Uterus (tissue), 4 donors: ENCODE data around the gene BZW1. TPM values are rescaled to one million over a fixed set of nuclear protein-coding genes. Genes with fewer than 3 reads are reported as not detected.

Experiments used
- DNase-seq, 2 donors: peaks; one replicate each; pipeline ENCODE4 v3.0.0-alpha.2; 2019 to 2020
- H3K27ac ChIP-seq, 2 donors: fragments of 200-600 bp; sonication (generic); 1 replicate in 1 of 2; 2 replicates in 1 of 2; pipeline ENCODE4 v1.5.1; 2016 to 2018
- H3K27me3 ChIP-seq, 2 donors: fragments of 200-600 bp; sonication (generic); one replicate each; pipeline ENCODE4 v1.5.1; 2018 to 2019; ENCODE audit warnings: control low read depth in 1 of 2
- H3K36me3 ChIP-seq, 2 donors: fragments of 200-600 bp; sonication (generic); one replicate each; pipeline ENCODE4 v1.5.1; 2019; ENCODE audit warnings: control low read depth in 1 of 2
- H3K4me1 ChIP-seq, 2 donors: fragments of 200-600 bp; sonication (generic); one replicate each; pipeline ENCODE4 v1.5.1; 2018 to 2019; ENCODE audit warnings: control low read depth in 1 of 2
- H3K4me3 ChIP-seq, 2 donors: fragments of 200-600 bp; sonication (generic); 1 replicate in 1 of 2; 2 replicates in 1 of 2; pipeline ENCODE4 v1.5.1; 2018 to 2019; ENCODE audit warnings: mild to moderate bottlenecking in 1 of 2
- H3K9me3 ChIP-seq, 2 donors: fragments of 200-600 bp; sonication (generic); one replicate each; pipeline ENCODE4 v1.5.1; 2019; ENCODE audit warnings: control low read depth in 1 of 2
- POLR2A ChIP-seq, 2 donors: fragments of 450-650 bp; IDR thresholded peaks; one replicate each; pipeline ENCODE4 v1.6.1; 2016; ENCODE audit warnings: antibody characterized with exemption in 2 of 2, mild to moderate bottlenecking in 1 of 2, moderate library complexity in 1 of 2
- intact Hi-C: fragments of 100-400 bp; cut with DNase I; formaldehyde crosslinking; loops from one replicate; pipeline ENCODE4 v1.15.1; 2023; ENCODE audit warnings: low total_unique reads
- total RNA-seq, 4 donors: library from RNA; depleted of rRNA in 3 of 4; stranded (reverse); fragments of >200 nt in 3 of 4; gene quantifications; one replicate each; pipeline versions ENCODE4 v1.1.0 to v1.2.4, GENCODE V29; 2014 to 2023
- TF ChIP-seq, protein P1 (sequence below), 4 experiments: fragments of 200-600 bp in 2 of 4; fragments of 450-650 bp in 2 of 4; sonication (generic) in 2 of 4; IDR thresholded peaks; one replicate each; pipeline ENCODE4 v1.5.1; 2016 to 2019; ENCODE audit warnings: antibody characterized with exemption in 4 of 4, mild to moderate bottlenecking in 2 of 4, moderate library complexity in 1 of 4
- donor health status: DM: yes; HTN: yes; CAD: no.

The BZW1 gene
- total RNA-seq, 4 donors from 2014 or later, result 39.2 to 322 (median 129) TPM

GRCh38 chr2:200782251-200782650 lies 29.5 kb upstream of the BZW1 start:
- no peak for DNase-seq
- Histone ChIP-seq H3K27me3 (no peaks in the 10 kb centered on the region), H3K4me3 (no peak overlapping the region), H3K36me3 (no peaks in the 10 kb centered on the region), H3K9me3 (no peaks in the 10 kb centered on the region), H3K4me1 (no peaks in the 10 kb centered on the region), H3K27ac (no peak overlapping the region)
- TF ChIP-seq, protein P1, sequence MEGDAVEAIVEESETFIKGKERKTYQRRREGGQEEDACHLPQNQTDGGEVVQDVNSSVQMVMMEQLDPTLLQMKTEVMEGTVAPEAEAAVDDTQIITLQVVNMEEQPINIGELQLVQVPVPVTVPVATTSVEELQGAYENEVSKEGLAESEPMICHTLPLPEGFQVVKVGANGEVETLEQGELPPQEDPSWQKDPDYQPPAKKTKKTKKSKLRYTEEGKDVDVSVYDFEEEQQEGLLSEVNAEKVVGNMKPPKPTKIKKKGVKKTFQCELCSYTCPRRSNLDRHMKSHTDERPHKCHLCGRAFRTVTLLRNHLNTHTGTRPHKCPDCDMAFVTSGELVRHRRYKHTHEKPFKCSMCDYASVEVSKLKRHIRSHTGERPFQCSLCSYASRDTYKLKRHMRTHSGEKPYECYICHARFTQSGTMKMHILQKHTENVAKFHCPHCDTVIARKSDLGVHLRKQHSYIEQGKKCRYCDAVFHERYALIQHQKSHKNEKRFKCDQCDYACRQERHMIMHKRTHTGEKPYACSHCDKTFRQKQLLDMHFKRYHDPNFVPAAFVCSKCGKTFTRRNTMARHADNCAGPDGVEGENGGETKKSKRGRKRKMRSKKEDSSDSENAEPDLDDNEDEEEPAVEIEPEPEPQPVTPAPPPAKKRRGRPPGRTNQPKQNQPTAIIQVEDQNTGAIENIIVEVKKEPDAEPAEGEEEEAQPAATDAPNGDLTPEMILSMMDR (IDR thresholded peaks at IDR 0.05), result no peak
- no peak for TF ChIP-seq POLR2A (IDR thresholded peaks at IDR 0.05)
- intact Hi-C loops, result no loop called here

DNA sequence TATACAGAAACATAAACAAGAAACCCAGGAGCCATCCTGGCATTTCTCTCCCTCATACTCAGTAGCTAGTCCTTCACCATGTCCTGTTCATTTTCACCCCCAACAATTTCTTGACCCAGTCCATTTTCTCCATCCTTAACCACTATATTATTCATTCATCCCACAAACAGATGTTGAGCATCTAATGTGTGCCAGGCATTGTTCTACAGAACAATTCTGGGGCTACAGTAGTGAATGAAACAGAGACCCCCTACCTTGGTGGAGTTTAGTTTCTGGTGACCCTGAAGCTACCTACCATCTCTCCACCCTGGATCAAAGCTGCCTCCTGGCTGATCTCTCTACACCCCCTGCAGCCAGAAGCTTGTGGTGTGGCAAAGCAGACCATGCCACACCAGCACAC lies 27.5 kb upstream of the BZW1 start:
- no peak overlapping the region for H3K27ac ChIP-seq
- no peak overlapping the region for H3K4me3 ChIP-seq
- H3K4me1 ChIP-seq, result no peaks in the 10 kb centered on the region
- H3K27me3 ChIP-seq, result no peaks in the 10 kb centered on the region
- H3K9me3 ChIP-seq, result no peaks in the 10 kb centered on the region
- intact Hi-C loops, result no loop called here
- TF ChIP-seq, protein P1 (IDR thresholded peaks at IDR 0.05), result no peak
- TF ChIP-seq POLR2A (IDR thresholded peaks at IDR 0.05), result no peak
- no peaks in the 10 kb centered on the region for H3K36me3 ChIP-seq
- DNase-seq, result no peak

DNA sequence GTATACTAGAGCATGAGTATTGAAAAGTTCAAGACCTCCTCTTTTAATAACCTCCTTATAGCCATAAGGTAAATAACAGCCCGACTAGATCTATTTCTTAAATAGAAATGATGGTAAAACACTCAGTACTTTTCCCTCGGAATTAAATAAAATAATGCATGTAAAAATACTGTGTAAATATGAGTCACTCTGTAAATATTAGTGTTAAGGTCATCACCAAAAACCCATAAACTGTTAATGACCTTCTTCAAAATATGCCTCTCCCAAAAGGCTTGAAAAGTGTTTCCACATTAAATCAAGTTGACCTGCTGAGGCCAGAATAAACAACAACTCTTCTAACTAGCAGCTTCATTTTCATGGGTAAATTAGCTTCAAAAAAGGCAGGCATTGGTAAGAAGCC lies 25.3 kb upstream of the BZW1 start:
- Histone ChIP-seq H3K9me3 (no peaks in the 10 kb centered on the region), H3K4me1 (no peaks in the 10 kb centered on the region), H3K27me3 (no peaks in the 10 kb centered on the region), H3K4me3 (no peak overlapping the region), H3K36me3 (no peaks in the 10 kb centered on the region), H3K27ac (no peak overlapping the region)
- no peak for DNase-seq
- TF ChIP-seq, protein P1 (IDR thresholded peaks at IDR 0.05), result no peak
- no peak for TF ChIP-seq POLR2A (IDR thresholded peaks at IDR 0.05)
- intact Hi-C loops, result no loop called here

DNA sequence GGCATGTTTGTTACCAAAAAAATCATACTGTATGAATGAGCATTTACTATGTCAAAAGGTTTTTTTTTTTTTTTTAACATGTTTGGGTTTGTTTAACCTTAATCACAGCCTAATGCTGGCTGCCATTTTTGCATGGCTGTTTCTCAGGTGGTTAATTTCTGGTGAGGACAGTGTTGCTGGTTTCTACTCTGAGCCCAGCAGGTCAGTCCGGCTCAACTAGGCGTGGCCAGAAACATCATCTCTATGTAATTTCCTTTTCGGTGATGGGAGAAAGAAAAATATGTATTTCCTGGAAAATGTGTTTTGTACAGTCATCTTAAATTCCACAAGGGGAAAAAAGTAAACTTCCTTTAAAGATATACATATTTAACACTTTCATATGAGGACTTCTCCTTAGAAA lies 24.9 kb upstream of the BZW1 start:
- Histone ChIP-seq H3K27me3 (no peaks in the 10 kb centered on the region), H3K9me3 (no peaks in the 10 kb centered on the region), H3K4me3 (no peak overlapping the region), H3K4me1 (no peaks in the 10 kb centered on the region), H3K36me3 (no peaks in the 10 kb centered on the region), H3K27ac (no peak overlapping the region)
- TF ChIP-seq, protein P1 (IDR thresholded peaks at IDR 0.05), result no peak
- TF ChIP-seq POLR2A (IDR thresholded peaks at IDR 0.05), result no peak
- no peak for DNase-seq
- intact Hi-C loops, result no loop called here

DNA sequence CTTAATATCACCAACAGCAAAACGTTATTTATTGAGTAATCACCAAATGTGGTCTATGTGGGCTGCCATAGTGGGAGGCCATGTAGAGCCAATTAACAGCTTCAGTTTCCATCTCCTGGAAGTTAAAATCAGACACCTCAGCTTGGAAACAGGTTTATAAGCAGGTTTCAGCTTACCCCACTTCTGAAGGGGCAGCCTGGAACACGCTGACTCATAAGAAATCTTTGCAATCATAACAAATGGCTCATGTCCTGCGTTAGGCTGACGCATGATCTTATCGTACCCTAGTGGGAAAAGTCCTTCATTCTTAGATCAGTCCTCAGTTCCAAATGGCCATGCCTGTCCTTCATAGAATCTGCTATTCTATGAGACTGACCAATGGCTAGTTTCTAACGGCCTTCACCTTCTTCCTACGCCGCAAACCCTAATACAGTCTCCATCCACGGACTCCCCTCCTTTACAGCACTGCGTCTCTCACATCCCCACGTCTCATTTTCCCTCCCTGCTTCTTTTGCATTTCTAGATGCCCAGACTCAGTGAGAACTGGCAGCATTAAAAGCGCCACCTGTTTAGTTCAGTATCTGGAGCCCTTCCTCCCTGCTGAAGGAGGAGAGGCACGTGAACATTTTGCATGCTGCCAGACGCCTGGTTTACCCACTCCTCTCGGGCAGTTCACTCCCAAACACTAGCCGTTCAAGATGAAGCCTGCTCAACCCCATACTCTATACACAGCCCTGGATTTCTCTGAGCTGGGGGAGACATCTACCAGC lies 24.2 kb upstream of the BZW1 start:
- Histone ChIP-seq H3K9me3 (no peaks in the 10 kb centered on the region), H3K4me1 (no peaks in the 10 kb centered on the region), H3K27ac (no peak overlapping the region), H3K36me3 (no peaks in the 10 kb centered on the region), H3K4me3 (no peak overlapping the region), H3K27me3 (no peaks in the 10 kb centered on the region)
- DNase-seq, result no peak
- no peak for TF ChIP-seq POLR2A (IDR thresholded peaks at IDR 0.05)
- TF ChIP-seq, protein P1 (IDR thresholded peaks at IDR 0.05), result no peak
- intact Hi-C loops, result no loop called here
